ENCODE data around the gene SYT1.

The SYT1 gene

GRCh38 chr12:79161249-79161934 lies 296.8 kb downstream of the SYT1 start:
- no peak for TF ChIP-seq TAF1 (IDR thresholded peaks at IDR 0.05; ENCODE audit: borderline replicate concordance, low read depth, low read length)
- TF ChIP-seq POLR2AphosphoS5 (IDR thresholded peaks at IDR 0.05; ENCODE audit: low read depth, low read length): no peak
- no peak for TF ChIP-seq POLR2A (IDR thresholded peaks at IDR 0.05; ENCODE audit: low read depth, low read length)
- DNase-seq (ENCODE audit: insufficient read length) (no peak), FAIRE-seq (no peak)

- no peak for FAIRE-seq
- no peak for TF ChIP-seq POLR2A (IDR thresholded peaks at IDR 0.05; ENCODE audit: low read depth, low read length)
- no peak for TF ChIP-seq TAF1 (IDR thresholded peaks at IDR 0.05; ENCODE audit: borderline replicate concordance, low read depth, low read length)
- no peak for TF ChIP-seq POLR2AphosphoS5 (IDR thresholded peaks at IDR 0.05; ENCODE audit: low read depth, low read length)
- DNase-seq (ENCODE audit: insufficient read length): no peak
Observed at GRCh38 chr12:79162147-79162772, 297.7 kb downstream of the SYT1 start.

GRCh38 chr12:79162948-79163347 lies 298.4 kb downstream of the SYT1 start:
- TF ChIP-seq POLR2A (IDR thresholded peaks at IDR 0.05; ENCODE audit: low read depth, low read length) (no peak), POLR2AphosphoS5 (IDR thresholded peaks at IDR 0.05; ENCODE audit: low read depth, low read length) (no peak), TAF1 (IDR thresholded peaks at IDR 0.05; ENCODE audit: borderline replicate concordance, low read depth, low read length) (no peak)
- FAIRE-seq (no peak), DNase-seq (ENCODE audit: insufficient read length) (no peak)

- no peak for FAIRE-seq
Observed at GRCh38 chr12:79164890-79165289, 300.3 kb downstream of the SYT1 start.

GRCh38 chr12:79168687-79169086 lies 304.1 kb downstream of the SYT1 start:
- FAIRE-seq: no peak
- no peak for DNase-seq (ENCODE audit: insufficient read length)
- TF ChIP-seq TAF1 (IDR thresholded peaks at IDR 0.05; ENCODE audit: borderline replicate concordance, low read depth, low read length) (no peak), POLR2AphosphoS5 (IDR thresholded peaks at IDR 0.05; ENCODE audit: low read depth, low read length) (no peak), POLR2A (IDR thresholded peaks at IDR 0.05; ENCODE audit: low read depth, low read length) (no peak)

More at GRCh38 chr12:79164890-79165289, 300.3 kb downstream of the SYT1 start:
- no peak for DNase-seq (ENCODE audit: insufficient read length)
- TF ChIP-seq POLR2AphosphoS5 (IDR thresholded peaks at IDR 0.05; ENCODE audit: low read depth, low read length) (no peak), POLR2A (IDR thresholded peaks at IDR 0.05; ENCODE audit: low read depth, low read length) (no peak), TAF1 (IDR thresholded peaks at IDR 0.05; ENCODE audit: borderline replicate concordance, low read depth, low read length) (no peak)

- DNase-seq (ENCODE audit: insufficient read length) (no peak), FAIRE-seq (no peak)
- no peak for TF ChIP-seq TAF1 (IDR thresholded peaks at IDR 0.05; ENCODE audit: borderline replicate concordance, low read depth, low read length)
- no peak for TF ChIP-seq POLR2AphosphoS5 (IDR thresholded peaks at IDR 0.05; ENCODE audit: low read depth, low read length)
- TF ChIP-seq POLR2A (IDR thresholded peaks at IDR 0.05; ENCODE audit: low read depth, low read length): no peak
Observed at GRCh38 chr12:79174626-79175025, 310.1 kb downstream of the SYT1 start.

- FAIRE-seq: no peak
- no peak for TF ChIP-seq TAF1 (IDR thresholded peaks at IDR 0.05; ENCODE audit: borderline replicate concordance, low read depth, low read length)
- no peak for TF ChIP-seq POLR2A (IDR thresholded peaks at IDR 0.05; ENCODE audit: low read depth, low read length)
- no peak for TF ChIP-seq POLR2AphosphoS5 (IDR thresholded peaks at IDR 0.05; ENCODE audit: low read depth, low read length)
- DNase-seq (ENCODE audit: insufficient read length): no peak
Observed at GRCh38 chr12:79183003-79183402, 318.4 kb downstream of the SYT1 start.

- TF ChIP-seq POLR2AphosphoS5 (IDR thresholded peaks at IDR 0.05; ENCODE audit: low read depth, low read length): no peak
- FAIRE-seq: no peak
- no peak for DNase-seq (ENCODE audit: insufficient read length)
Observed at GRCh38 chr12:79183926-79184325, 319.4 kb downstream of the SYT1 start.

GRCh38 chr12:79186506-79186905 lies 321.9 kb downstream of the SYT1 start:
- DNase-seq (ENCODE audit: insufficient read length): no peak
- no peak for FAIRE-seq

GRCh38 chr12:79187032-79187431 lies 322.5 kb downstream of the SYT1 start:
- FAIRE-seq: no peak
- DNase-seq (ENCODE audit: insufficient read length): no peak
- TF ChIP-seq POLR2AphosphoS5 (IDR thresholded peaks at IDR 0.05; ENCODE audit: low read depth, low read length) (no peak), POLR2A (IDR thresholded peaks at IDR 0.05; ENCODE audit: low read depth, low read length) (no peak), TAF1 (IDR thresholded peaks at IDR 0.05; ENCODE audit: borderline replicate concordance, low read depth, low read length) (no peak)

More at GRCh38 chr12:79186506-79186905, 321.9 kb downstream of the SYT1 start:
- TF ChIP-seq POLR2A (IDR thresholded peaks at IDR 0.05; ENCODE audit: low read depth, low read length): no peak
- TF ChIP-seq TAF1 (IDR thresholded peaks at IDR 0.05; ENCODE audit: borderline replicate concordance, low read depth, low read length): no peak
- no peak for TF ChIP-seq POLR2AphosphoS5 (IDR thresholded peaks at IDR 0.05; ENCODE audit: low read depth, low read length)

GRCh38 chr12:79191391-79191790 lies 326.8 kb downstream of the SYT1 start:
- no peak for FAIRE-seq
- no peak for TF ChIP-seq POLR2A (IDR thresholded peaks at IDR 0.05; ENCODE audit: low read depth, low read length)
- TF ChIP-seq POLR2AphosphoS5 (IDR thresholded peaks at IDR 0.05; ENCODE audit: low read depth, low read length): no peak
- TF ChIP-seq TAF1 (IDR thresholded peaks at IDR 0.05; ENCODE audit: borderline replicate concordance, low read depth, low read length): no peak
- no peak for DNase-seq (ENCODE audit: insufficient read length)

- DNase-seq (ENCODE audit: insufficient read length) (no peak), FAIRE-seq (no peak)
- TF ChIP-seq POLR2A (IDR thresholded peaks at IDR 0.05; ENCODE audit: low read depth, low read length): no peak
- no peak for TF ChIP-seq POLR2AphosphoS5 (IDR thresholded peaks at IDR 0.05; ENCODE audit: low read depth, low read length)
- TF ChIP-seq TAF1 (IDR thresholded peaks at IDR 0.05; ENCODE audit: borderline replicate concordance, low read depth, low read length): no peak
Observed at GRCh38 chr12:79194595-79194994, 330.0 kb downstream of the SYT1 start.

All from GM12892 (cell line).